Gastrocnemius medialis (tissue), 4 donors: ENCODE data around the gene OTUD3.

Source experiments
- CTCF ChIP-seq, 5 experiments: fragments of 450-650 bp in 3 of 5; fragments of 200-600 bp in 2 of 5; sonication (generic) in 2 of 5; IDR thresholded peaks in 4 of 5; conservative IDR thresholded peaks in 1 of 5; 1 replicate in 4 of 5; 2 replicates in 1 of 5; pipeline ENCODE4 v1.5.1; 2016 to 2019; ENCODE audit warnings: antibody characterized with exemption in 5 of 5, mild to moderate bottlenecking in 3 of 5, moderate library complexity in 3 of 5
- POLR2A ChIP-seq, 2 donors: fragments of 450-650 bp; IDR thresholded peaks; one replicate each; pipeline ENCODE4 v1.6.1; 2017; ENCODE audit warnings: antibody characterized with exemption in 2 of 2, mild to moderate bottlenecking in 2 of 2, moderate library complexity in 2 of 2

- TF ChIP-seq CTCF (IDR thresholded peaks at IDR 0.05 in 4 of 5, conservative IDR thresholded peaks at IDR 0.05 in 1 of 5), result no peak
- no peak for TF ChIP-seq POLR2A (IDR thresholded peaks at IDR 0.05)
Observed at GRCh38 chr1:19946971-19947370, 64.8 kb downstream of the OTUD3 start.
